ENCODE measurements around the gene DUSP19. TPM values are rescaled to one million over a fixed set of nuclear protein-coding genes. Genes with fewer than 3 reads are reported as not detected.
A peak's percentile ranks its signal among the peaks of the same experiment; 100 is the strongest.

The DUSP19 gene
- total and polyA plus RNA-seq, 2 of the 8 experiments (the other 6 are each of a cell fraction or from before 2014, with no cell fraction given): 0.73 to 2.3 TPM

DNA sequence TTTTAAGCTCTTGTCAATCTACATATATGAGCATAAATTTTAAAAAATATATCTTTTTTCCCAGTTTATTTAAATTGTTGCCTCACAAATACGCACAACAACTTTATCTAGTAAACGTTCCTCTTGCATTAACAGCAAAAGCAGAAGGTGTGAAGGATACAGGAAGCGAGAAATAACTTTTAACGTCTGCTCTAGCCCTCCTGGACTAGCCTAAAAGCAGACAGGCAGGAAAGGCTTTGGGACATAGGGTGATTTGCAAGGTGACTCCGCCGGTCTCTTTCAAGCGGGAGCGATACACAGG lies 434 bp upstream of the DUSP19 start:
- H4K8ac ChIP-seq (ENCODE audit: extremely low read depth, insufficient read depth, low read length): no peak overlapping the region
- TF ChIP-seq BRCA1 (IDR thresholded peaks at IDR 0.05; ENCODE audit: low read depth, low read length): no peak
- TF ChIP-seq SIN3A (conservative IDR thresholded peaks at IDR 0.05 in 1 of 2, IDR thresholded peaks at IDR 0.05 in 1 of 2; ENCODE audit: low read depth in 1 of 2, low read length in 2 of 2): no peak
- TF ChIP-seq TCF12 (IDR thresholded peaks at IDR 0.05; ENCODE audit: low read depth, low read length): no peak
- TF ChIP-seq TAF1 (IDR thresholded peaks at IDR 0.05; ENCODE audit: low read depth, low read length): no peak
- no peak for TF ChIP-seq FOSL1 (IDR thresholded peaks at IDR 0.05; ENCODE audit: insufficient read depth, low read depth, low read length)
- no peak for TF ChIP-seq CHD2 (IDR thresholded peaks at IDR 0.05; ENCODE audit: low read length)
- TF ChIP-seq, protein P1, sequence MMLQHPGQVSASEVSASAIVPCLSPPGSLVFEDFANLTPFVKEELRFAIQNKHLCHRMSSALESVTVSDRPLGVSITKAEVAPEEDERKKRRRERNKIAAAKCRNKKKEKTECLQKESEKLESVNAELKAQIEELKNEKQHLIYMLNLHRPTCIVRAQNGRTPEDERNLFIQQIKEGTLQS (IDR thresholded peaks at IDR 0.05; ENCODE audit: insufficient read depth, low read depth, low read length): no peak

More for the DNA sequence above, 434 bp upstream of the DUSP19 start:
- FAIRE-seq (no peak), DNase-seq (ENCODE audit: low read depth in 1 of 2, low spot score in 2 of 2) (no peak)
- no peaks in the 10 kb centered on the region for H3K9me3 ChIP-seq (ENCODE audit: insufficient read depth in 2 of 2, low read depth in 1 of 2, low read length in 1 of 2)
- no peak overlapping the region for H3K27ac ChIP-seq (ENCODE audit: low read depth, low read length)
- H3K23me2 ChIP-seq (ENCODE audit: low read depth, low read length): peaks cover 6% of the 10 kb centered on the region
- CTCF ChIA-PET (ENCODE audit: partially characterized antibody): interaction anchor here (1.4 to 4.7 kb wide), 3 partner anchors 8 to 46 kb away, joined by 4 to 30 read pairs (median 8); partner anchors contain the start of gene NUP35
- no peak overlapping the region for H3K4ac ChIP-seq (replicated peaks; ENCODE audit: insufficient read length, low read depth, low read length)
- peaks cover 0 to 10% (median 4%) of the 10 kb centered on the region in 4 experiments; a peak in 5 of 7 replicates for H3K4me1 ChIP-seq (replicated peaks in 1 of 4; ENCODE audit: control insufficient read depth in 3 of 4, insufficient read depth in 4 of 4, low read length in 3 of 4)
- no peak overlapping the region for H2BK120ac ChIP-seq (replicated peaks; ENCODE audit: low read depth, low read length)
- peak overlapping the region; percentile 7 for H4K5ac ChIP-seq (ENCODE audit: insufficient read length, low read depth, low read length)
- H3K27me3 ChIP-seq (replicated peaks in 1 of 4; ENCODE audit: control insufficient read depth in 3 of 4, extremely low read depth in 1 of 4, insufficient read depth in 3 of 4, low read length in 3 of 4): no peaks in the 10 kb centered on the region
- no peaks in the 10 kb centered on the region; the same call in 1 of the 2 replicates for H3K79me1 ChIP-seq (ENCODE audit: low read depth, low read length)
- H3K9ac ChIP-seq (replicated peaks in 1 of 4; ENCODE audit: extremely low read depth in 1 of 4, low read depth in 3 of 4, low read length in 3 of 4): no peak overlapping the region
- no peak overlapping the region for H2BK12ac ChIP-seq (ENCODE audit: low read depth, low read length)
- no peak overlapping the region; the same call in 1 of the 2 replicates for H2BK15ac ChIP-seq (ENCODE audit: low read length)
- H3K79me2 ChIP-seq (ENCODE audit: control insufficient read depth in 1 of 2, insufficient read depth in 2 of 2, low read length in 2 of 2): no peaks in the 10 kb centered on the region
- H3K23ac ChIP-seq (ENCODE audit: insufficient read length): no peak overlapping the region
- no peaks in the 10 kb centered on the region for H3K36me3 ChIP-seq (ENCODE audit: control insufficient read depth in 2 of 4, insufficient read depth in 4 of 4, low read length in 3 of 4)
- peak overlapping the region; percentile 95 for H2AFZ ChIP-seq (ENCODE audit: low read length)
- H3K4me3 ChIP-seq (ENCODE audit: extremely low read depth in 1 of 4, insufficient read depth in 2 of 4, low read depth in 3 of 4, low read length in 4 of 4): peak overlapping the region; percentile 33 to 72 (median 65)
- H3K14ac ChIP-seq (ENCODE audit: insufficient read length): no peak overlapping the region
- H3K4me2 ChIP-seq (ENCODE audit: insufficient read depth in 1 of 2, low read depth in 2 of 2, low read length in 2 of 2): peak overlapping the region; percentile 78 to 84
- POLR2A ChIA-PET (ENCODE audit: partially characterized antibody): interaction anchor here (1.1 to 1.6 kb wide), 3 partner anchors 9 to 45 kb away, joined by 3 to 7 read pairs (median 5); no protein-coding TSS in a partner anchor
- H2BK20ac ChIP-seq (ENCODE audit: low read length): no peak overlapping the region
- no peak overlapping the region for H3K56ac ChIP-seq (replicated peaks; ENCODE audit: insufficient read length, low read depth, low read length)
- H2AK5ac ChIP-seq (ENCODE audit: low read depth, low read length): no peak overlapping the region
- 15% methylated on average over 8 of the region's 8 CpGs; no CpG with 5 or more reads in 1 of the 2 experiments for WGBS, 2 experiments (ENCODE audit: extremely low coverage in 1 of 2, insufficient coverage in 1 of 2, insufficient read length in 1 of 2, insufficient replicate concordance in 2 of 2, low coverage in 1 of 2, low lambda C conversion rate in 2 of 2, missing lambda C conversion rate in 1 of 2)
- H4K20me1 ChIP-seq (replicated peaks in 1 of 2; ENCODE audit: control insufficient read depth in 1 of 2, insufficient read depth in 2 of 2, low read length in 2 of 2): no peaks in the 10 kb centered on the region
- no peak overlapping the region for H4K91ac ChIP-seq (replicated peaks; ENCODE audit: insufficient read length, low read length)
- no peak overlapping the region for H3K18ac ChIP-seq (ENCODE audit: extremely low read depth, low read length)
- no peak overlapping the region for H2BK5ac ChIP-seq (ENCODE audit: low read depth, low read length)
